Psoas muscle (tissue), 8 donors: ENCODE data around the gene RPL27. TPM values are rescaled to one million over a fixed set of nuclear protein-coding genes. Genes with fewer than 3 reads are reported as not detected.

Source experiments
- ATAC-seq, 4 donors: fragments of 200-7000 bp; cut with Tn5 transposase; one replicate each; pipeline ENCODE4 v1.9.1; 2020; ENCODE audit warnings: moderate library complexity in 3 of 4, mild to moderate bottlenecking in 2 of 4
- DNase-seq, 2 donors: peaks; one replicate each; pipeline ENCODE4 v3.0.0-alpha.2; 2020
- H3K27ac ChIP-seq: fragments of 200-600 bp; one replicate; pipeline ENCODE4 v1.8.0; 2022
- H3K27me3 ChIP-seq, 3 donors: fragments of 200-600 bp in 1 of 3; one replicate each; pipeline versions ENCODE4 v1.6.1 to v1.8.0; 2013 to 2022; ENCODE audit warnings: low read length in 2 of 3, mild to moderate bottlenecking in 2 of 3, moderate library complexity in 1 of 3; ENCODE audit not compliant: insufficient read depth in 3 of 3
- H3K36me3 ChIP-seq, 2 donors: fragments of 200-600 bp in 1 of 2; one replicate each; pipeline versions ENCODE4 v1.6.1 to v1.8.0; 2013 to 2022; ENCODE audit warnings: low read depth in 1 of 2, mild to moderate bottlenecking in 1 of 2, moderate library complexity in 1 of 2; ENCODE audit not compliant: insufficient read depth in 1 of 2
- H3K4me1 ChIP-seq: fragments of 200-600 bp; one replicate; pipeline ENCODE4 v1.8.0; 2022
- H3K4me3 ChIP-seq: fragments of 200-600 bp; one replicate; pipeline ENCODE4 v1.8.0; 2022; ENCODE audit warnings: mild to moderate bottlenecking
- H3K9me3 ChIP-seq: fragments of 200-600 bp; one replicate; pipeline ENCODE4 v1.8.0; 2022
- WGBS, 3 donors: extraction: QIAGEN DNeasy Blood & Tissue Kit; methylation state at CpG; one replicate each; pipeline versions ENCODE4 v1.1.6 to v1.1.7; 2013; 5-methylcytosine and 5-hydroxymethylcytosine counted together
- intact Hi-C, 2 donors: fragments of 100-400 bp; cut with DNase I; formaldehyde crosslinking; loops; one replicate each; pipeline versions ENCODE4 v1.11.0 to v1.14.2; 2022
- polyA plus RNA-seq, 3 donors: library from polyadenylated mRNA; stranded (reverse); fragments of 200-250 nt; gene quantifications; one replicate each; pipeline ENCODE4 v1.2.3, GENCODE V29; 2013
- total RNA-seq, 4 donors: library from RNA; stranded (reverse); fragmentation: NEBNext Ultra II Directional in 2 of 4; extraction: Animal tissue kit (Norgen Biotek cat#: 25700) in 2 of 4; gene quantifications; one replicate each; pipeline versions ENCODE4 v1.2.1 to v1.2.4, GENCODE V29; 2021 to 2023
- TF ChIP-seq, protein P1 (sequence below): fragments of 200-600 bp; IDR thresholded peaks from one replicate; pipeline ENCODE4 v1.8.0; 2022; ENCODE audit warnings: antibody characterized with exemption
- donor health status: healthy with polysubstance abuse.
- donor health status: DM: no; HTN: no; CAD: no; lungs with moderate emphysema.
- donor health status: Bipolar disorder and iron deficiency.
- donor health status: healthy.
- donor health status: DM: yes; HTN: yes; CAD: no.
- donor health status: DM: no; HTN: no; CAD: no.
- donor health status: DM: no; HTN: no; CAD: no.
- donor health status: DM: yes; HTN: yes; CAD: no.

Gene RPL27
- total and polyA plus RNA-seq, 7 donors, result 506 to 3,118 (median 1,045) TPM

DNA sequence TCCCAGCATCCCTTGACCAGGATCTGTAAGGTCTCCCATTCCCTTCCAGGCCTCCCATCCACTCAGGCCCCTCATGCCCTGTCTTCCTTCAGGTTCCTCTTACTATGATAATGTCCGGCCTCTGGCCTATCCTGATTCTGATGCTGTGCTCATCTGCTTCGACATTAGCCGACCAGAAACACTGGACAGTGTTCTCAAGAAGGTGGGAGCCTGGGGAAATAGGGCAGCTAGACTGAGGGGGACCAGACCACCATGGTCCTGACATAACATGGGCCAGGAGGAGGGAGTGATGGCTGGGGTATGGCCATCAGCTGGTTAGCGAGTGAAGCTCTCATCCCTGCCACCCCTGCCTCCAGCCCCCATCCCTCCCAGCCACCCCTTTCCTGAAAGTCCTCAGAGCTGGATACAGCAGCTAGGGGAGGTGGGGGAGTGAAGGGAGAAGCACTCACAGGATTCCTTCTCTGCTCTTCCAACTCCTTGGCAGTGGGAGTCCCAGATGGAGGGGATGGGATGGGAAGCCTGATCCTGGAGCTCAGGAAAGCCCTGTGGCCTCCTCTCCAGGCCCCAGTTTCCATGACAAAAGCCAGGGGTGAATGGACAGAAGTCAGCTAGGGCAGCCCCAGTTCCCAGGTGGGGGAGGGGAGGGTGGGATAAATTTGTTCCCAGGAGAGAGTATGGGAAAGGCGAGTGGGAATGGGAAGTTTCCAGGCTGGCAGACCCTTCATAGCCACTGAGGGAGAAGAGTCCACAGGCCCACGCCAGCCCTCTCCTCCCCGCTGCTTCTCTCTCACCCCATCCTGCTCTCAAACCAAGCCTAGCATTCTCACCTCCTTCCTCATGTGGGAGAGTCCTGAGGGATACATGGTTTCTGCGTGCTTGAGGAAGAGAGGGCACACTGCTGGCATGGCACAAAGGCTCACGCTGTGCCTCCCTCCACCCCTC lies 29.1 kb downstream of the RPL27 start:
- Histone ChIP-seq H3K9me3 (no peaks in the 10 kb centered on the region), H3K27ac (no peak overlapping the region), H3K4me3 (no peak overlapping the region), H3K4me1 (peaks cover 11% of the 10 kb centered on the region), H3K27me3 (peaks cover 0 to 3% (median 2%) of the 10 kb centered on the region in 3 donors), H3K36me3 (no peaks in the 10 kb centered on the region)
- no peak for DNase-seq
- intact Hi-C loops, result loop anchor here in 1 of 2 donors (10.0 kb wide), 1 partner anchor 147 kb away; the partner anchor contains the start of gene NBR1
- TF ChIP-seq, protein P1, sequence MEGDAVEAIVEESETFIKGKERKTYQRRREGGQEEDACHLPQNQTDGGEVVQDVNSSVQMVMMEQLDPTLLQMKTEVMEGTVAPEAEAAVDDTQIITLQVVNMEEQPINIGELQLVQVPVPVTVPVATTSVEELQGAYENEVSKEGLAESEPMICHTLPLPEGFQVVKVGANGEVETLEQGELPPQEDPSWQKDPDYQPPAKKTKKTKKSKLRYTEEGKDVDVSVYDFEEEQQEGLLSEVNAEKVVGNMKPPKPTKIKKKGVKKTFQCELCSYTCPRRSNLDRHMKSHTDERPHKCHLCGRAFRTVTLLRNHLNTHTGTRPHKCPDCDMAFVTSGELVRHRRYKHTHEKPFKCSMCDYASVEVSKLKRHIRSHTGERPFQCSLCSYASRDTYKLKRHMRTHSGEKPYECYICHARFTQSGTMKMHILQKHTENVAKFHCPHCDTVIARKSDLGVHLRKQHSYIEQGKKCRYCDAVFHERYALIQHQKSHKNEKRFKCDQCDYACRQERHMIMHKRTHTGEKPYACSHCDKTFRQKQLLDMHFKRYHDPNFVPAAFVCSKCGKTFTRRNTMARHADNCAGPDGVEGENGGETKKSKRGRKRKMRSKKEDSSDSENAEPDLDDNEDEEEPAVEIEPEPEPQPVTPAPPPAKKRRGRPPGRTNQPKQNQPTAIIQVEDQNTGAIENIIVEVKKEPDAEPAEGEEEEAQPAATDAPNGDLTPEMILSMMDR, result no peak
- ATAC-seq, result no peak
- 73 to 81% (median 77%) methylated on average over 9 of the region's 9 CpGs for WGBS, 3 donors

DNA sequence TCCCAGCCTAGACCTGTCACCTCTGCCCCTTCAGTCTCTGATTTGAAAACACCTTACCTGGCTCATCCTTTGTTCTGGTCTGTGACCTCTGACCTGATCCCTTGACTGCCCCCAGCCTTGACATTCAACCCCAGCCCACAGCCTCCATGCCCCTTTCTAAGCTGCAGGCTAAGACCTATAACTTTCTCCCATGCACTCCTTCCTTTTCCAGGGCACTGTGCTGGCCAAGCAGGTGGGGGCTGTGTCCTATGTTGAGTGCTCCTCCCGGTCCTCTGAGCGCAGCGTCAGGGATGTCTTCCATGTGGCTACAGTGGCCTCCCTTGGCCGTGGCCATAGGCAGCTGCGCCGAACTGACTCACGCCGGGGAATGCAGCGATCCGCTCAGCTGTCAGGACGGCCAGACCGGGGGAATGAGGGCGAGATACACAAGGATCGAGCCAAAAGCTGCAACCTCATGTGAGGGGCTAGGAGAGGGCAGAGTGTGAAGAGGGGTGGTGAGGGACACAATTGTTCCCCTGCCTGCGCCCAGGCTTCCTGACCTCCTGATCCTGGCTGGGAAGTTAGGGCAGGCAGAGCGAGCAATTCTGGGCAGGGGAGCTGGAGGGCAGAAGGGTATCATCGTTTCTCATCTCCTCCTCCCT lies 30.1 kb downstream of the RPL27 start:
- 24 to 63% (median 48%) methylated on average over 17 of the region's 17 CpGs for WGBS, 3 donors
- H3K36me3 ChIP-seq, result no peaks in the 10 kb centered on the region
- peak; percentile 56 to 91 (median 76) for ATAC-seq
- no peaks in the 10 kb centered on the region for H3K9me3 ChIP-seq
- no peak overlapping the region for H3K4me3 ChIP-seq
- peak overlapping the region; percentile 53 for H3K27ac ChIP-seq
- peaks cover 0 to 3% (median 2%) of the 10 kb centered on the region in 3 donors for H3K27me3 ChIP-seq
- intact Hi-C loops, result loop anchor here in 1 of 2 donors (10.0 kb wide), 1 partner anchor 146 kb away; the partner anchor contains the start of gene NBR1
- peaks cover 7% of the 10 kb centered on the region for H3K4me1 ChIP-seq
- TF ChIP-seq, protein P1, result no peak
- DNase-seq, result no peak

DNA sequence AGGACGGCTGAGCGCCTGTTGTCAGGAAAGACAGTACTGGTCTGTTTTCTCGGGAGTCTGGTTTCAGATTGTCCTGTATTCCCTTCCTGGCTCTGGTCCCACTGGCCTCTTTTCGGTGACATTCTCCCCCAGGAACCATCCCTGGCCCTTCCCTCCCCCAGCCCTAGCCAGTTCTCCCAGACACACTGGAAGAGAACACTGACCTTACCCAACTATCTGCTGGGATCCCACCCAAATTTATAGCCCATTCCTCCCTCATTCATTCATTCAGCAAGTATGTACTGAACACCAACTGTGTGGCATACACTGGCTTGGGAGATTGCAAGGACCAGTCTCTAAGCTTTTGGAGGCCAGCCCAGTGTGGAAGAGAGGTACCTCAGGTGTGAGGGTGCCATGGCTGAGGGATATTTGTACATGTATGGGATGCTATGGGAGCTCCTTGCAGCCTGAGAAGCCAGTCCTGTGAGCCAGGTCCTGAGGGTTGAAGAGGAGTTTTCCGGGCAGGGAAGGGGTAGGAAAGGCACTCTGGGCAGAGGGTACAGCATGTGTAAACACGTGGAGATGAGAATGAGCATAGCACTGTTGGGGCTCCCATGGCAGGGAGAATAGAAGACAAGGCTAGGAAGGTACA lies 32.0 kb downstream of the RPL27 start:
- peak overlapping the region; percentile 53 for H3K27ac ChIP-seq

GRCh38 chr17:43031666-43032065 lies 33.4 kb downstream of the RPL27 start:
- Histone ChIP-seq H3K9me3 (no peaks in the 10 kb centered on the region), H3K4me1 (peaks cover 7% of the 10 kb centered on the region), H3K27me3 (peaks cover 0 to 2% (median 0%) of the 10 kb centered on the region in 3 donors), H3K4me3 (no peak overlapping the region), H3K27ac (no peak overlapping the region), H3K36me3 (no peaks in the 10 kb centered on the region)
- WGBS, 3 donors, result 81 to 94% (median 91%) methylated on average over 3 of the region's 3 CpGs
- intact Hi-C loops, result no loop called here
- DNase-seq, result no peak
- ATAC-seq, result no peak
- TF ChIP-seq, protein P1, result no peak

More for the DNA sequence above, 32.0 kb downstream of the RPL27 start:
- ATAC-seq (no peak), DNase-seq (no peak)
- 34 to 61% (median 42%) methylated on average over 6 of the region's 6 CpGs for whole genome bisulfite sequencing, 3 donors
- Histone ChIP-seq H3K4me3 (no peak overlapping the region), H3K9me3 (no peaks in the 10 kb centered on the region), H3K27me3 (peaks cover 0 to 2% (median 0%) of the 10 kb centered on the region in 3 donors), H3K36me3 (no peaks in the 10 kb centered on the region), H3K4me1 (peaks cover 7% of the 10 kb centered on the region)
- TF ChIP-seq, protein P1, result no peak
- intact Hi-C loops, result no loop called here
